Measurements from ENCODE around the gene FAT3.

Gene FAT3

DNA sequence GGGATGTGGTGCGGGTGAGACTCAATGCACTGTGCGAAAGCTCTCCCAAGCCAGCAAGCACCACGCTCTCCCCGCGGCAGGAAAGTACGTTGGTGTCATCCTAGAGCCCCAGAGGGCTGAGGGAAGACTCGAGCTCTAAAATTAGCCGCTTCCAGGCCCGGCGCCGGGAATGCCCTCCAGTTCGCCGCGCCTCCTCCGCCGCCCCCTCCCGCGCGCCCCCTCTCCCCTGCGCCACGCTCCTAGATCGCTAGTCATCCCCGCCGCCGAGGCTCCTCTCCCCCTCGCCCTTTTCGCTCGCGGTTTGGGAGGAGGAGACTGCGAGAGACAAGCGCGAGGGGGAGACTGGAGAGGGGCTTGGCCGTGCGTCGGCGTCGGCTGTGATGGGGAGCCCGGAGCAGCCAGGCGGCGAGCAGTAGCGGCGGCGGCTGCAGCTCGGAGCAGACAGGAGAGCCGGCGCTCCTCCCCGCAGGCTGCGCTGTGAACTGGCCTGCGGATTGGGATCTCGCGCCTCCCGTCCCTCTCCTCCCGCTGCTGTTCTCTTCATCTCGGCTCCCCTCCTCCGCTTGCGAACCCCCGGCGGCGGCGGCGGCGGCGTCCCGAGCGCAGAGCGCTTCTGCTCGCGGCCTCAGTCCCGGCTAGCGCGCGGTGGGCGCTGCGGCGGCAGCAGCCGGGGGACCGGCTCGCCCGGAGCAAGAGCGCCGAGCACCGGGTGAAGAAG lies at the start of gene FAT3:
Gene FAT3, plus strand, starts transcription at position 412 of the 718 bp plus-strand sequence. CDS start 127,295 bp downstream, outside the sequence.
- no peak for DNase-seq

GRCh38 chr11:92179017-92179670 lies 45.5 kb upstream of the FAT3 start:
- no peak for DNase-seq

DNA sequence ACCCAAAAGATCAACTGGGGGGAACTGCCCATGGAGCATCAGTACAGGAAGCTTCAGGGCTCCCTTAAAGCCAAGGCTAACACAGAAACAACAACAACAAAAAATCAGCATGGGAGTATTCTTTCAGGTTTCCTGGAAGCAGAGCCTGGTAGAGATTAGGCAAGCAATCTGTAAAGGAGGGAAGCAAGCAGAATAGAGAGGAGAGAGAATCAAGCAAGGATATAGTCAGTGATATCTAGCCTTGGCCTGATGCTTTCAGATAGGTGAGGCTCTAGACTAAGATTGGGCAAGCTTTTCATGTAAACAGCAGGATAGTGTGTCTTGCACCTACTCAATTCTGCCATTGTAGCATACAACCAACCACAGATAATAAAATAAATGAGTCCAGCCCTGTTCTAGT lies 44.4 kb upstream of the FAT3 start:
- no peak for DNase-seq

DNA sequence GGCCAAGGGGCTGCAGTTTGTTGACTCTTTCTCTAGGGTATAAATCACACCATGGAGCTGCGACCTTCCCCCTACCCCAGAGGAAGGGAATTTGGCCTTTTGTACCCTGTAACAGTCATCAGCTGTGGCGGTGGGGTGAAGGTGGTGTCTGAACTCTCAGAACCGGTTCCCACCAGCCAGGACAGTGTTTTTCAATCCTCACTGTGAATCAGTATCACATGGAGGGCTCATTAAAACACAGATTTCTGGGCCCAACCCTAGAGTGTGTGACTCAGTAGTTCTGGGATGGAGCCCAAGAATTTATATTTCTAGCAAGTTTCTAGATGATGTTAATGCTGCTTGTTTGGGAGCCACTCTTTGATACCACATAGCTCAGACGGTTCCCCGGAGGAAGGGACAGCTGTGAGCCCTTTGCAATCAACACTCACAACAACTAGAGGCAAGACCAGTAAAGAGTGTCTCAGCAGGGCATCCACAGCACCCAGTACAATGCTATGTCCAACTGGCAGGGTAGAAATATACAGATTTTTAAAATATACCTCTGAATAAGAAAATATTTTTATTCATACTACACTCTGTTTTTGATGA lies 43.9 kb upstream of the FAT3 start:
- DNase-seq, result no peak

DNA sequence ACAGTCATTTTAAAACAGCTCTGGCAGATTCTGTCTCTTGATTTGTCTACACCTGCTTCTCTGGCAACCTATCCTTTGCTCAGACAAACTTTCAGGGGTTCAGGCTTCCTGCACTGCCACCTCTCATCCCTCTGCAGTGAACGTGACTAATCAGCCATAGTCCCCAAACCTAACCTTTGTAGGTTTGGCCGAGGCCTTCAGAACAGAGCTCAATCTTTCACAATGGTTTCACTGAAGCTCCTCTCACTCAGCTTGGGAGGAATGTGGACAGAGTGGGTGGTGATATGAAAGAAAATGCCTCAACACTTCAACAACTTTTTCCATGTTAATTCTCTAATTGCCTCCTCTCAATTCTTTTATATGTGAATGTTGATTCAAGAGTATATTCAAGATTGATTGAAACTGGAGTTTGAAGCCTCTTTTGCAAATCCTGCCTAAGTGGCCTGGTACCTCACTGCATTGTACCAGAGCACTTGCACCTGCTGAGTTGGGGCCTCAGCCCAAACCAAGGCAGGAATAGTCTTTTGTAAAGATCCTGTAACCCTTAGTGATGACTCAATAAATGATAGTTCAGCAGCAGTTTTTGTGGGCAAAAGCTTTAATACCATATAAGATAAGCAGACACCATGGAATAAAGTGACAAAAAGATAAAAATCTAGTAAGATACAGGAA lies 33.9 kb upstream of the FAT3 start:
- no peak for DNase-seq

DNA sequence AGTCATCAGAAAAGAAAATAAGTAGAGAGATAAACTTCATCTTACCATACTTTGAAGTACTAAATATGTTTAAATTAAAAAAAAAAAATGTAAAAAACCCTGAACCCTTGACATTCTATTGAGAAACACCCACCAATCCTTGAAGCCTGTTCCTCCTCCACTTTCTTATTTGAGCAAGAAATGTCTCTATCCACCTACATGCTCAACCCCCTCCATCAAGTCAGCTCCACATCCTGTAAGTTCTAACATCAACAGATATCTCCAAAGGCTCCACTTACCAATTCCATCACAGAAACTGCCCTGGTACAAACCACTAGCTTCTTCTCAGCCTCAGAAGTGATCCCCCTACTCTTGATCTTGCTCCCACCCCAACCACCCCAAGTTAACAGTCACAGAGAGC lies 32.5 kb upstream of the FAT3 start:
- no peak for DNase-seq

DNA sequence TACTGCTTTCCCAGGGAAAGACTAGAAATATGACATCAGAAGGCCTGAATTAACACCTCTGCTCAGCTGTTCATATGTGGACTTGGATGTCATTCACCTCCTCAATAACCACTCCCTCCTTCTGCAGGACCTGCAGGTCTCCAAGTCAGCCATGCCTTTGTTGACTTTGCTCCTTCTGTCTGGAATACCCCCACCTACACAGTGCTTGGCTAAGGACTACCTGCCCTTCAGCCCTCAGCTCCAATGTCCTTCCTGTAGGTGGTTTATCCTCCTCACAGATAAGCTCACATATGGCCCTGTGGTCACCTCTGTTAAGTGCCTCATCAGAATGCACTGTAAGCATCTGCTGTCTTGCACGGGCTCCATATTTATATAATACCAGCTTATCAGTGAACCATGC lies 26.4 kb upstream of the FAT3 start:
- no peak for DNase-seq

- DNase-seq, result no peak
These were observed 24.6 kb upstream of the FAT3 start for GRCh38 chr11:92199991-92200390.

DNA sequence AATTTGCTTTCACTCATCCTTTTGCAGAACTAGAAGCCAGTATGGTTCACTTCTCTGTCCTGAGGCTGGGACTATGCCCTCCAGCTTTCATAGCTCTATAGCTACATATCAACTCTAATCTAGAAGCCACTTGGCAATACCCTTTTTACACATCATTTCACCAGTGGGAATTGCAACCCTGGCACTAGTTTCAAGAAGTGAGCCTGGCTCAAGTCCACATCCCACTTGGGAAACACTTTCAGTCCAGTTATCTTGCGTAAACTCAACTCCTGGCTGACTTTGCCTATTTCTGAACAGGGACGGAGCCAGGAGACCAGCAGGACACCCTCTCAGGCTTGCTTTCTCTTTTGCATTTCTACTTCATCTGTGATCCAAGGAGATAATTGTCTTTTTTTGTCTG lies 19.9 kb upstream of the FAT3 start:
- no peak for DNase-seq

GRCh38 chr11:92206441-92206840 lies 18.2 kb upstream of the FAT3 start:
- no peak for DNase-seq

GRCh38 chr11:92211576-92212167 lies 12.9 kb upstream of the FAT3 start:
- no peak for DNase-seq

DNA sequence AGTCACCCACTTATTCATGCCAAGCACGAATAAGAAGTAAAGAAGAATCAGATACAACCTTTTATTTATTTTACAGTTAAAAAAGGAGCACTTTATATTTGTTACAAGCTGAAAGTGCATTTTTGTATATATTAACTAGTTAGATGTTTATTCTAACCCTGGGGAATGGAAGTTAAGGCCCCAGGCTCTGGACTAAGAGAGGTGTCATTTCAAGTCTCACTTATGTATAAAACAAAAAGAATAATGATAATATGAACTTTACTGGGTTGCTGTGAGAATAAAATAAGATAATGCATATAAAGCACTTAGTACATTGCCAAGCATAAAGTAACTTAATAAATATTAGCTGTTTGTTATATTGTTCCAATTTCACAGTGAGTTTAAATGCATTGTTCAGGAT lies 12.1 kb upstream of the FAT3 start:
- no peak for DNase-seq

DNA sequence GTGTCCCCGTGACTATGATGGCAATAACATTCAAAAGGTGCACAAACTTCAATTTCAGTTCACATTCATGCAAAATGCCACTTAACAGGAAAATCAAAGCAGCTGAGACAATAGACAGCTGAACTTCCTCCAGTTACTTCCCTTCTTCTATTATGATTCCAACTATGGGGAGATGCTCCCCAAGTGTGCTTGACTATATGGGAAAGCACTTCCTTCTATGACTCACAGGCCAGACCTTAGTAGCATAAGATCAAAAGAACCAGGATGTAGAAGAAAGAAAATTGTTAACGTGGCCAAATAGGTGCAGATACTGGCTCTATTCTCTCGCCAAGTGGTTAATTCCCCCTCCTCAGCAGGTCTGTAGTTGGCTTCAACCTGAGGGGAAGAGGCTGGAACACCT lies 7.8 kb upstream of the FAT3 start:
- no peak for DNase-seq

- no peak for DNase-seq
These were observed 5.1 kb upstream of the FAT3 start for GRCh38 chr11:92219476-92219875.

GRCh38 chr11:92222701-92223100 lies 1.9 kb upstream of the FAT3 start:
- no peak for DNase-seq

GRCh38 chr11:92224054-92224406 lies 588 bp upstream of the FAT3 start:
- no peak for DNase-seq

GRCh38 chr11:92225125-92225567 lies 528 bp downstream of the FAT3 start:
- no peak for DNase-seq

DNA sequence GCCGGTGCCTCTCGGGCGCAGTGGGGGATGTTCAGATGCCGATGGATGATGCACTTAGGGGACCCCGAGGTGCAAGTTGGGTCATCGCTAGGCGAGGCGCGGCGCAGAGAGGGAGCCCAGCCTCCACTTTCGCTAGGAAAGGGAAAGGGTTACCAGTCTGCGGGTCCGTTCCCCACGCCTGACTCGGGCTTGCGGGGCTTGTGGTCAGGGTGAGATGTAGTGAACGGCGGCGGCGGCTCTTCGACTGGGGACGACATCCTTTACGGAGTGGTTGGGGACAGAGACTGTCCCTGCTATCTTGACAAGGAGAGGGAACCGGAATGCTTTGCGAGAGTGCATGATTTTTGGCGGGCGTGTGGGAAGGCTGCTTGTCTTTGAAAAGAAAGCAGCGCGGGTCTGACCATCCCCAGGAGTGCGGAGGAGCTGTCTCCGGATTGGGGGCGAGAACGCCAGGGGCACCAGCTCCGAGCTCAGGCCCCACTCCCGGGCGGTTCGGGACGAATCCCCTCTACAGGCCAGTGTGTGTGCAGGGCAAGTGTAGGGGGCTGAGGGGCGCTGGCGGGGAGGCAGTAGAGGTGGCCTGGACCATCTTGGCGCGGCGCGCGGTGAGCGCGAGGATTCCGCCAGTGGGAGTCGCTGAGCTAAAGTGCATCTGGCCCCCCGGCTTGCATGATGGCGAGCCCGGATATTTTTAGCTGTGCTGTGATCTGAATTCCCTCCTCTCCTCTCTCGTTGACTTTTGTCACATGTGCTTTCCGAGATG lies 1.1 kb downstream of the FAT3 start:
- no peak for DNase-seq

DNA sequence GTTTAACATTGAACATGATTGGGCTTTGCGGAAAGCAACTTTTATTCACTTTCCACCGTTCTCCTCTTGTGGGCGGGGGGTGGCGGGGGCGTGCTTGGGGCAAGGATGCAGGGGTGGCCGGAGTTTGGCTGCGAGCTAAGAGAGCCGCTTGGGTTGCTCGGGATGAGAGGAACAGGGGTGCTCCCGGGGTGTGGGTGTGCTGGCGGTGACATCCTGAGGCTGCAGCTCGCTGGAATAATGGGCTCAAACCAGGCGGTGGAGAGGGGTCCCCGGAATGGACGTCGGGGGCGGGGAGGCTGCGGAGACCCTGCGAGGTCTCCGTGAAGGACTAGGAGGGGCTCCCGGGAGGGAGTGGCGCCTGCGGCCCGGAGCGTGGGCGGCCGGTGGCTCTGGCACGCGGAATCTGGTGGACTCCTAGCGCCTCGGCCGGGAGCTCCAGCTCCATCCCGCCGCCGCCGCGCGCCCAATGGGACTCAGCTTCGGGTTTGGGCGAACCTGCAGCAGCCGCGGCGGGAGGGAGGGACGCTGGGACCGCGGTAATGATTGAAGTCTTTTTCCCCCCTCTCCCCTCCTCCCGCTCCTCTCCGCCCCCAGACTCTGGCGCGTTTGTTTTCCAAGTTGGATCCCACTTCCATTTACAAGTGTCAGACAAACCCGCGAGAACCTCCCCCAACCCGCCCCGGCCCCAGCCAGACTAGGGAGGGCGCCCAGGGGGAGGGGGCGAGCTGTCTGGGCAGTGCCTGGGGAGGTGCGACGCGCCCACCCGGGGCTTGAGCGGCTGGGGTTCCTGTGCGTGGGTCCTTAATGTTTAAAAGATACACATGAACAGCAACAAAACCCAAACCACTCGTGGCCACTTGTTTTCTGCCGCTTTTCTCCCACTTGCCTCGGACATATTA lies 2.0 kb downstream of the FAT3 start:
- DNase-seq, result no peak

- DNase-seq, result no peak
These were observed 2.7 kb downstream of the FAT3 start for GRCh38 chr11:92227230-92227814.

Data from amniotic stem cell (primary cell).